Naive thymus-derived CD4-positive, alpha-beta T cell (primary cell): ENCODE results near the gene WFDC8. TPM values are rescaled to one million over a fixed set of nuclear protein-coding genes. Genes with fewer than 3 reads are reported as not detected.

Experiments used
- ATAC-seq: fragments of 150-1000 bp; cut with Tn5 transposase; 2 replicates; pipeline ENCODE4 v1.10.0; 2021; ENCODE audit warnings: mild to moderate bottlenecking, moderate library complexity
- CTCF ChIA-PET: fragments of 350-600 bp; sonication (Branson Sonifier 250); formaldehyde crosslinking; loops from one replicate; lab custom pipeline; 2021; ENCODE audit warnings: antibody characterized with exemption; lab: Charles Lee
- POLR2A ChIA-PET: fragments of 350-600 bp; sonication (Branson Sonifier 250); formaldehyde crosslinking; loops from one replicate; lab custom pipeline; 2021; ENCODE audit warnings: antibody characterized with exemption, inconsistent platforms; lab: Charles Lee
- DNase-seq, 9 donors: peaks; one replicate each; pipeline versions ENCODE4 v3.0.0 to v3.0.0-alpha.2; 2020 to 2022; ENCODE audit warnings: mixed read lengths in 1 of 9
- H3K27ac ChIP-seq: one replicate; pipeline ENCODE4 v1.7.0; 2013; ENCODE audit warnings: mild to moderate bottlenecking, low read depth, low read length, moderate library complexity
- H3K27me3 ChIP-seq, 2 donors: one replicate each; pipeline ENCODE4 v1.7.0; 2013; ENCODE audit warnings: low read length in 2 of 2, mild to moderate bottlenecking in 2 of 2, moderate library complexity in 2 of 2; ENCODE audit not compliant: control insufficient read depth in 2 of 2, insufficient read depth in 2 of 2
- H3K36me3 ChIP-seq, 3 experiments: 1 replicate in 2 of 3; 2 replicates in 1 of 3; pipeline ENCODE4 v1.7.0; 2013; ENCODE audit warnings: low read length in 3 of 3, mild to moderate bottlenecking in 3 of 3, moderate library complexity in 1 of 3; ENCODE audit not compliant: insufficient read depth in 3 of 3, control insufficient read depth in 2 of 3
- H3K4me1 ChIP-seq, 2 donors: one replicate each; pipeline ENCODE4 v1.7.0; 2013; ENCODE audit warnings: low read length in 2 of 2, mild to moderate bottlenecking in 2 of 2, moderate library complexity in 1 of 2; ENCODE audit not compliant: control insufficient read depth in 2 of 2, insufficient read depth in 2 of 2
- H3K4me3 ChIP-seq: 2 replicates; pipeline ENCODE4 v1.7.0; 2013; ENCODE audit warnings: mild to moderate bottlenecking, low read length
- H3K9me3 ChIP-seq, 3 experiments: 1 replicate in 2 of 3; 2 replicates in 1 of 3; pipeline ENCODE4 v1.7.0; 2013; ENCODE audit warnings: low read length in 3 of 3; ENCODE audit not compliant: control insufficient read depth in 2 of 3
- H3K27ac Mint-ChIP-seq, 9 donors: one replicate each; pipeline ENCODE4 v1.8.0; 2020 to 2022; ENCODE audit warnings: mixed read lengths in 9 of 9, mild to moderate bottlenecking in 8 of 9, moderate library complexity in 5 of 9, inconsistent platforms in 2 of 9
- H3K27me3 Mint-ChIP-seq, 5 donors: one replicate each; pipeline ENCODE4 v1.8.0; 2021 to 2022; ENCODE audit warnings: mixed read lengths in 5 of 5, mild to moderate bottlenecking in 1 of 5
- H3K36me3 Mint-ChIP-seq, 5 donors: one replicate each; pipeline ENCODE4 v1.8.0; 2020 to 2022; ENCODE audit warnings: mixed read lengths in 5 of 5, mild to moderate bottlenecking in 3 of 5, inconsistent platforms in 1 of 5
- H3K4me1 Mint-ChIP-seq, 7 donors: one replicate each; pipeline ENCODE4 v1.8.0; 2020 to 2022; ENCODE audit warnings: mixed read lengths in 7 of 7, mild to moderate bottlenecking in 3 of 7, inconsistent platforms in 1 of 7
- H3K4me3 Mint-ChIP-seq, 10 donors: one replicate each; pipeline ENCODE4 v1.8.0; 2020 to 2022; ENCODE audit warnings: mild to moderate bottlenecking in 10 of 10, mixed read lengths in 10 of 10, moderate library complexity in 6 of 10, inconsistent platforms in 2 of 10
- H3K9me3 Mint-ChIP-seq, 11 donors: one replicate each; pipeline ENCODE4 v1.8.0; 2020 to 2022; ENCODE audit warnings: mixed read lengths in 11 of 11, mild to moderate bottlenecking in 4 of 11, inconsistent platforms in 1 of 11, moderate library complexity in 1 of 11
- intact Hi-C, 2 donors: fragments of 100-400 bp; cut with micrococcal nuclease; formaldehyde crosslinking; loops; one replicate each; pipeline ENCODE4 v1.15.1; 2023
- polyA plus RNA-seq, 2 donors: library from polyadenylated mRNA; unstranded; fragments of 300-500 nt; fragmentation: Illumina TruSeq; gene quantifications; one replicate each; pipeline ENCODE4 v1.2.3, GENCODE V29; 2021
- total RNA-seq, 6 experiments: library from RNA in 5 of 6; stranded (reverse) in 5 of 6; gene quantifications; 1 replicate in 5 of 6; 2 replicates in 1 of 6; pipeline ENCODE4 v1.2.3 and lab custom pipeline; 2021 to 2026

WFDC8 gene
- total and polyA plus RNA-seq, 7 experiments from 2014 or later, result not detected

GRCh38 chr20:45555198-45555597 is 23.9 kb downstream of the WFDC8 start:
- Histone ChIP-seq H3K4me1 (no peaks in the 10 kb centered on the region), H3K36me3 (no peaks in the 10 kb centered on the region), H3K27me3 (no peaks in the 10 kb centered on the region), H3K27ac (no peak overlapping the region), H3K9me3 (no peaks in the 10 kb centered on the region), H3K4me3 (no peak overlapping the region)
- Mint-ChIP-seq H3K4me3 (no peak overlapping the region), H3K4me1 (no peaks in the 10 kb centered on the region), H3K27me3 (peaks cover 3 to 42% (median 22%) of the 10 kb centered on the region in 5 donors), H3K36me3 (peaks cover 0 to 2% (median 0%) of the 10 kb centered on the region in 5 donors), H3K27ac (no peak overlapping the region), H3K9me3 (peaks cover 0 to 7% (median 3%) of the 10 kb centered on the region in 11 donors)
- ChIA-PET CTCF (no interaction called here), POLR2A (no interaction called here)
- no peak for DNase-seq
- no peak for ATAC-seq
- intact Hi-C loops, result no loop called here

DNA sequence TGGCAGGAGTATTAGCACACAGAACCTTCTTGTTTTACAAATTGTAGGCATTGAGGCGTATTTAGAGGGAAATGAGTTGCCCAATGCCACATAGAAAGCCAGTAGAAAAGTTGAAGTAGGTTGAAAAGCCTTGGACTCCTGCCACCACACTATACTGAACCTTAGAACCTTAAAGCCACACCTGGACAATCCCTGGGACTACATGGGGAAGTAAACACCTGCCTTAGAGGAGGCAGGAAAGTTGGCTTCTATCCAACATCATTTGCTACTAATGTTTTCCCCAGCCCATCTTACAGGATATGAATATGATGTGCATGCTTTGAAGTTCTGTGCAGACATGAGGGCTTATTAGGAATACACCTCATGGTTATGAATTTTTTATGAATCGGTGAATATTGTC is 26.6 kb downstream of the WFDC8 start:
- Histone ChIP-seq H3K4me1 (no peaks in the 10 kb centered on the region), H3K27me3 (no peaks in the 10 kb centered on the region), H3K9me3 (no peaks in the 10 kb centered on the region), H3K27ac (no peak overlapping the region), H3K36me3 (no peaks in the 10 kb centered on the region), H3K4me3 (no peak overlapping the region)
- Mint-ChIP-seq H3K9me3 (peaks cover 0 to 10% (median 4%) of the 10 kb centered on the region in 11 donors), H3K27me3 (peaks cover 9 to 45% (median 24%) of the 10 kb centered on the region in 5 donors), H3K4me3 (no peak overlapping the region), H3K4me1 (no peaks in the 10 kb centered on the region), H3K27ac (no peak overlapping the region), H3K36me3 (peaks cover 0 to 4% (median 0%) of the 10 kb centered on the region in 5 donors)
- POLR2A ChIA-PET, result no interaction called here
- CTCF ChIA-PET, result no interaction called here
- intact Hi-C loops, result no loop called here
- DNase-seq, result no peak
- ATAC-seq, result no peak

DNA sequence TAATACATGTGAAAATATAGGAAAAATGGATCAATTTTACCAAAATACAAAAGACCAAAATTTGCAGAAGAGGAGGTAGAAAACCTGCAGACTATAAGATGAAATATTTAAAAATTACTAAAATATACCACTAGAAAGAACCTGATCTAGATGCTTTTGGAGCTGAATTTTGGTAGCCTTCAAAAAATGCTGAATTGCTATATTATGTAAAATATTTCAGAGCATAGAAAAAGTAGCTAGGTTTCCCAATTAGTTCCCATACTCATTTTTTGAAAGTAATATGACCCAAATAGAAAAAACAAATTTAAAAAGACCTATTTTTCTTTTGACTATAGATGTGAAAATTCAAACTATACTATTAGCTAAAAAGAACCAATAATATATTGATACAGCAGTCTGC is 28.3 kb downstream of the WFDC8 start:
- Mint-ChIP-seq H3K27me3 (peaks cover 9 to 46% (median 25%) of the 10 kb centered on the region in 5 donors), H3K4me3 (no peak overlapping the region), H3K36me3 (peaks cover 0 to 4% (median 0%) of the 10 kb centered on the region in 5 donors), H3K27ac (no peak overlapping the region), H3K9me3 (peaks cover 0 to 10% (median 4%) of the 10 kb centered on the region in 11 donors), H3K4me1 (no peaks in the 10 kb centered on the region)
- intact Hi-C loops, result no loop called here
- Histone ChIP-seq H3K36me3 (no peaks in the 10 kb centered on the region), H3K9me3 (no peaks in the 10 kb centered on the region), H3K27me3 (peaks cover 0 to 4% of the 10 kb centered on the region in 2 donors), H3K4me1 (no peaks in the 10 kb centered on the region), H3K4me3 (no peak overlapping the region), H3K27ac (no peak overlapping the region)
- no peak for DNase-seq
- CTCF ChIA-PET, result no interaction called here
- ATAC-seq, result no peak
- POLR2A ChIA-PET, result interaction anchor here (0.6 kb wide), 1 partner anchor 73 kb away, joined by 3 read pairs; no protein-coding TSS in a partner anchor

DNA sequence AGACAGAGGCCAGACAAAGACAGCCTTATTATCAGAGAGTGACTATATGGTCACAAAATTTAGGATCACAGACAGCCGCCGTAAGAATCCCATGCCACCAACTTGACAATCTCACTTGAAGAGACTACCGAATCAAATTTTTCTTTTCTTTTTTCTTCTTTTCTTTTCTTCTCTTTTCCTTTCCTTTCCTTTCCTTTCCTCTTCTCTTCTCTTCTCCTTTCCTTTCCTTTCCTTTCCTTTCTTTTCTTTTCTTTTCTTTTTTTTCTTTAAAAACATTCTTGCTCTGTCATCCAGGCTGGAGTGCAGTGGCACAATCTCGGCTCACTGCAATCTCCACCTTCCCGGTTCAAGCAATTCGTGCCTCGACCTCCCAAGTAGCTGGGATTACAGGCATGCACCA is 30.7 kb downstream of the WFDC8 start:
- peaks cover 0 to 10% (median 4%) of the 10 kb centered on the region in 11 donors for H3K9me3 Mint-ChIP-seq
- peaks cover 0 to 4% of the 10 kb centered on the region in 2 donors for H3K27me3 ChIP-seq

DNA sequence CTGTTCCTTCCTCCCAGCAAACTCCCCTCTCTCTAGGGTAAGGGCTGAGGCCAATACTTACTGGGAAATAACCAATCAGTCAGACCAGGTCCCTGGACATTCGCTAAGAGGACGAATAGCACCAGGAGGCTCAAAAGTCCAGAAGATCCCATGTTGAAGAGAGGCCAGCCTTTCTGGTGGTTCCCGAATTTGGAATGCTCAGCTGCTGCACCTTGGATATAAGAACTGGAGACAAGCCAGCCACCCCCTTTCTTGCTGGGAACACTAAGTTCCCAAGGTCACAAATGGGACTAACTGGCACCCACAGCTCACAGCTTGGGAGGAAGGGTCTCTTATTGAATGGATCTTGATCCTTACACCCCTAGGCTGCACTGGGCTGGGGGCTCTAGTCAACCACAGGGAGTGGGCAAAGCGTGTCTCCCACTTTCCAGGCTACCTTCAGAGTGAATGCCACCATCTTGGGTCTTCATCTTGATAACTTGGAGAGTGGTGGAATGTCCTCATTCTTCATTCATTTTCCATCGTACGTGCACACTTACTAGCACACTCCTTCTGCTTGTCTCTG is 31.8 kb downstream of the WFDC8 start, which contains the start of gene EPPIN:
EPPIN (minus strand) TSS at position 196 of the 565 bp plus-strand sequence; CDS start at position 152, 44 bp downstream.
- no peaks in the 10 kb centered on the region for H3K4me1 Mint-ChIP-seq
- Histone ChIP-seq H3K27ac (no peak within 1 kb of the TSS), H3K4me3 (no peak within 1 kb of the TSS), H3K27me3 (peaks cover 0 to 4% of the 10 kb centered on the region in 2 donors), H3K36me3 (no peaks in the 10 kb centered on the region), H3K9me3 (no peaks in the 10 kb centered on the region), H3K4me1 (no peaks in the 10 kb centered on the region)
- H3K27ac Mint-ChIP-seq, result no peak within 1 kb of the TSS
- H3K36me3 Mint-ChIP-seq, result peaks cover 0 to 4% (median 0%) of the 10 kb centered on the region in 5 donors
- ATAC-seq (no peak), DNase-seq (no peak)
- POLR2A ChIA-PET, result no interaction called here
- peaks cover 19 to 50% (median 33%) of the 10 kb centered on the region in 5 donors for H3K27me3 Mint-ChIP-seq
- peaks cover 0 to 7% (median 4%) of the 10 kb centered on the region in 11 donors for H3K9me3 Mint-ChIP-seq
- intact Hi-C loops, result loop anchor here in 1 of 2 donors (5.0 kb wide), 1 partner anchor 225 kb away; no protein-coding TSS in a partner anchor
- CTCF ChIA-PET, result no interaction called here
- H3K4me3 Mint-ChIP-seq, result no peak within 1 kb of the TSS

More for the DNA sequence above, 30.7 kb downstream of the WFDC8 start:
- Mint-ChIP-seq H3K27ac (no peak overlapping the region), H3K27me3 (peaks cover 17 to 40% (median 33%) of the 10 kb centered on the region in 5 donors), H3K4me1 (no peaks in the 10 kb centered on the region), H3K36me3 (peaks cover 0 to 4% (median 0%) of the 10 kb centered on the region in 5 donors), H3K4me3 (no peak overlapping the region)
- ChIA-PET CTCF (no interaction called here), POLR2A (no interaction called here)
- H3K27ac ChIP-seq, result no peak overlapping the region
- H3K4me3 ChIP-seq, result no peak overlapping the region
- no peaks in the 10 kb centered on the region for H3K9me3 ChIP-seq
- no peaks in the 10 kb centered on the region for H3K36me3 ChIP-seq
- DNase-seq (no peak), ATAC-seq (no peak)
- intact Hi-C loops, result loop anchor here in 1 of 2 donors (5.0 kb wide), 1 partner anchor 224 kb away; no protein-coding TSS in a partner anchor
- no peaks in the 10 kb centered on the region for H3K4me1 ChIP-seq

- H3K4me1 ChIP-seq, result no peaks in the 10 kb centered on the region
- ATAC-seq, result no peak
- peaks cover 19 to 56% (median 40%) of the 10 kb centered on the region in 5 donors for H3K27me3 Mint-ChIP-seq
- intact Hi-C loops, result loop anchor here (1.0 to 5.0 kb wide), 2 partner anchors 225 to 226 kb away; no protein-coding TSS in a partner anchor
- H3K4me3 Mint-ChIP-seq, result no peak overlapping the region
- H3K27ac Mint-ChIP-seq, result no peak overlapping the region
- H3K36me3 ChIP-seq, result no peaks in the 10 kb centered on the region
- H3K36me3 Mint-ChIP-seq, result peaks cover 0 to 4% (median 0%) of the 10 kb centered on the region in 5 donors
- H3K4me3 ChIP-seq, result no peak overlapping the region
- H3K9me3 Mint-ChIP-seq, result peaks cover 0 to 7% (median 4%) of the 10 kb centered on the region in 11 donors
- no peak for DNase-seq
- H3K9me3 ChIP-seq, result no peaks in the 10 kb centered on the region
- no peaks in the 10 kb centered on the region for H3K4me1 Mint-ChIP-seq
- POLR2A ChIA-PET, result no interaction called here
- peaks cover 0 to 7% of the 10 kb centered on the region in 2 donors for H3K27me3 ChIP-seq
- CTCF ChIA-PET, result no interaction called here
- H3K27ac ChIP-seq, result no peak overlapping the region
Observed at GRCh38 chr20:45545754-45546453, 33.2 kb downstream of the WFDC8 start.
